ENCODE data around the gene CADPS. TPM values are rescaled to one million over a fixed set of nuclear protein-coding genes. Genes with fewer than 3 reads are reported as not detected.

Gene CADPS
- polyA plus RNA-seq, 1 donor from 2014 or later, result 118 TPM

- no peaks in the 10 kb centered on the region for H4K20me1 ChIP-seq (ENCODE audit: insufficient read depth)
- no peak for TF ChIP-seq TAF1 (IDR thresholded peaks at IDR 0.05; ENCODE audit: low read depth)
- no peak for TF ChIP-seq REST (IDR thresholded peaks at IDR 0.05; ENCODE audit: borderline replicate concordance)
- no peak for TF ChIP-seq EZH2 (IDR thresholded peaks at IDR 0.05; ENCODE audit: borderline replicate concordance, insufficient read depth, low read length, poor library complexity, severe bottlenecking)
- TF ChIP-seq SMC3 (conservative IDR thresholded peaks at IDR 0.05; ENCODE audit: poor library complexity), result no peak
- TF ChIP-seq EP300 (conservative IDR thresholded peaks at IDR 0.05; ENCODE audit: poor library complexity, severe bottlenecking), result no peak
- TF ChIP-seq RAD21 (conservative IDR thresholded peaks at IDR 0.05), result no peak
- TF ChIP-seq POLR2AphosphoS5 (IDR thresholded peaks at IDR 0.05), result no peak
- TF ChIP-seq MXI1 (conservative IDR thresholded peaks at IDR 0.05; ENCODE audit: poor library complexity, severe bottlenecking), result no peak
- TF ChIP-seq CTCF (IDR thresholded peaks at IDR 0.05; ENCODE audit: poor library complexity, severe bottlenecking), result no peak
- H3K36me3 ChIP-seq (ENCODE audit: insufficient read depth, low read length), result no peaks in the 10 kb centered on the region
- H3F3A ChIP-seq (ENCODE audit: insufficient read depth, low read length, poor library complexity, severe bottlenecking), result no peaks in the 10 kb centered on the region
- H3K9me3 ChIP-seq (ENCODE audit: low read length), result no peaks in the 10 kb centered on the region
- no peak overlapping the region for H3K27ac ChIP-seq (ENCODE audit: low read length)
- no peaks in the 10 kb centered on the region for H3K79me2 ChIP-seq (replicated peaks; ENCODE audit: insufficient read depth, low read length)
- no peaks in the 10 kb centered on the region for H3K9me2 ChIP-seq (ENCODE audit: insufficient read depth, low read length)
- H3K27me3 ChIP-seq (ENCODE audit: insufficient read depth, low read depth, low read length), result no peaks in the 10 kb centered on the region
- no peak overlapping the region for H3K4me3 ChIP-seq (ENCODE audit: low read length)
- H2AFZ ChIP-seq (ENCODE audit: low read depth, low read length), result no peak overlapping the region
- H3K4me2 ChIP-seq (ENCODE audit: low read length), result no peak overlapping the region
- no peak overlapping the region for H3K9ac ChIP-seq (ENCODE audit: low read length)
These were observed 150.7 kb downstream of the CADPS start for GRCh38 chr3:62724503-62724902.

GRCh38 chr3:62723914-62724217 lies 151.3 kb downstream of the CADPS start:
- H3K9me2 ChIP-seq (ENCODE audit: insufficient read depth, low read length), result no peaks in the 10 kb centered on the region
- no peaks in the 10 kb centered on the region for H3K36me3 ChIP-seq (ENCODE audit: insufficient read depth, low read length)
- H3K9ac ChIP-seq (ENCODE audit: low read length), result peak overlapping the region; percentile 32
- no peaks in the 10 kb centered on the region for H3F3A ChIP-seq (ENCODE audit: insufficient read depth, low read length, poor library complexity, severe bottlenecking)
- no peaks in the 10 kb centered on the region for H3K9me3 ChIP-seq (ENCODE audit: low read length)
- no peaks in the 10 kb centered on the region for H3K79me2 ChIP-seq (replicated peaks; ENCODE audit: insufficient read depth, low read length)
- no peaks in the 10 kb centered on the region for H4K20me1 ChIP-seq (ENCODE audit: insufficient read depth)
- TF ChIP-seq POLR2AphosphoS5 (IDR thresholded peaks at IDR 0.05) (no peak), CTCF (IDR thresholded peaks at IDR 0.05; ENCODE audit: poor library complexity, severe bottlenecking) (no peak), EP300 (conservative IDR thresholded peaks at IDR 0.05; ENCODE audit: poor library complexity, severe bottlenecking) (no peak), SMC3 (conservative IDR thresholded peaks at IDR 0.05; ENCODE audit: poor library complexity) (no peak), EZH2 (IDR thresholded peaks at IDR 0.05; ENCODE audit: borderline replicate concordance, insufficient read depth, low read length, poor library complexity, severe bottlenecking) (no peak), RAD21 (conservative IDR thresholded peaks at IDR 0.05) (no peak), MXI1 (conservative IDR thresholded peaks at IDR 0.05; ENCODE audit: poor library complexity, severe bottlenecking) (no peak), TAF1 (IDR thresholded peaks at IDR 0.05; ENCODE audit: low read depth) (no peak), REST (IDR thresholded peaks at IDR 0.05; ENCODE audit: borderline replicate concordance) (no peak)
- no peak overlapping the region for H2AFZ ChIP-seq (ENCODE audit: low read depth, low read length)
- H3K27me3 ChIP-seq (ENCODE audit: insufficient read depth, low read depth, low read length), result no peaks in the 10 kb centered on the region
- H3K4me3 ChIP-seq (ENCODE audit: low read length), result peak overlapping the region; percentile 56
- peak overlapping the region; percentile 59 for H3K27ac ChIP-seq (ENCODE audit: low read length)
- peak overlapping the region; percentile 62 for H3K4me2 ChIP-seq (ENCODE audit: low read length)

All from neural cell (in vitro differentiated cells).